Suprapubic skin (tissue), 4 donors: ENCODE data around the gene TTPAL. TPM values are rescaled to one million over a fixed set of nuclear protein-coding genes. Genes with fewer than 3 reads are reported as not detected.
"Not testable (repeated sequence)": the region's sequence is repeated elsewhere in the genome, so short reads cannot be mapped to it uniquely, and the experiment has no call there.

Source experiments
- DNase-seq, 2 donors: peaks; one replicate each; pipeline ENCODE4 v3.0.0-alpha.2; 2019; ENCODE audit warnings: low spot score in 2 of 2
- H3K27ac ChIP-seq: fragments of 200-600 bp; sonication (generic); one replicate; pipeline ENCODE4 v1.5.1; 2019
- H3K27me3 ChIP-seq: fragments of 200-600 bp; sonication (generic); one replicate; pipeline ENCODE4 v1.5.1; 2019
- H3K36me3 ChIP-seq: fragments of 200-600 bp; sonication (generic); one replicate; pipeline ENCODE4 v1.5.1; 2019
- H3K4me1 ChIP-seq: fragments of 200-600 bp; sonication (generic); one replicate; pipeline ENCODE4 v1.5.1; 2019
- H3K4me3 ChIP-seq: fragments of 200-600 bp; sonication (generic); one replicate; pipeline ENCODE4 v1.5.1; 2019; ENCODE audit warnings: mild to moderate bottlenecking
- H3K9me3 ChIP-seq: fragments of 200-600 bp; sonication (generic); one replicate; pipeline ENCODE4 v1.5.1; 2019
- EP300 ChIP-seq: sonication (generic); formaldehyde crosslinking; IDR thresholded peaks from one replicate; pipeline ENCODE4 v1.6.1; 2017; ENCODE audit warnings: antibody characterized with exemption
- POLR2A ChIP-seq, 2 donors: fragments of 450-650 bp; IDR thresholded peaks; one replicate each; pipeline ENCODE4 v1.6.1; 2017; ENCODE audit warnings: antibody characterized with exemption in 2 of 2, mild to moderate bottlenecking in 2 of 2, moderate library complexity in 2 of 2
- POLR2AphosphoS5 ChIP-seq, 3 donors: sonication (generic); formaldehyde crosslinking; IDR thresholded peaks; one replicate each; pipeline ENCODE4 v1.6.1; 2017; ENCODE audit warnings: antibody characterized with exemption in 3 of 3
- WGBS: methylation state at CpG from one replicate; pipeline ENCODE4 v1.1.5; 2018; 5-methylcytosine and 5-hydroxymethylcytosine counted together
- total RNA-seq, 4 donors: library from RNA; depleted of rRNA; stranded (reverse); fragments of >200 nt; gene quantifications; one replicate each; pipeline ENCODE4 v1.1.0, GENCODE V29; 2016
- TF ChIP-seq, protein P1 (sequence below), 2 donors: fragments of 200-600 bp in 1 of 2; fragments of 450-650 bp in 1 of 2; sonication (generic) in 1 of 2; IDR thresholded peaks; one replicate each; pipeline ENCODE4 v1.5.1; 2016 to 2019; ENCODE audit warnings: antibody characterized with exemption in 2 of 2, mild to moderate bottlenecking in 1 of 2, moderate library complexity in 1 of 2

Gene TTPAL
- total RNA-seq, 4 donors from 2014 or later, result 13.6 to 38.5 (median 29.4) TPM

DNA sequence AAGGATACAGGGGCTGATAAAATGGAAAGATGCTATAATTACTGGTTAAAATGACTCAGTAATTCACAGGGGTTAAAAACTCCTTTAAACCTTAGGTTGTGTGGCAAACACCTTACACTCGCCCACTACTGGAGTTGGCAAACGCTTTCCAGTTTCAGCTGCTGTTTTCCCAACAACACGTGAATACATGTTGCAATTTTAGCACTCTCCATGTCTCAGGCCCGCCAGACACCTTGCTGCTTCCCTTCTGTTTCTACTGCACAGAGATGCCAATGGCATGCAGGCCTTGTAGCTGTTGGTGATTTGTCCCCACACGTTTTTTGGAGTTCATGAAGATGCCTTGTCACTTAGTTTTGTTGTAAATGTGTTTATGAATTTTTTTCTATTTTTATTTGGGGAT lies 5.3 kb upstream of the TTPAL start:
- WGBS, result 49% methylated on average over 5 of the region's 5 CpGs
- TF ChIP-seq POLR2A (IDR thresholded peaks at IDR 0.05), result no peak
- TF ChIP-seq POLR2AphosphoS5 (IDR thresholded peaks at IDR 0.05), result no peak
- TF ChIP-seq, protein P1, sequence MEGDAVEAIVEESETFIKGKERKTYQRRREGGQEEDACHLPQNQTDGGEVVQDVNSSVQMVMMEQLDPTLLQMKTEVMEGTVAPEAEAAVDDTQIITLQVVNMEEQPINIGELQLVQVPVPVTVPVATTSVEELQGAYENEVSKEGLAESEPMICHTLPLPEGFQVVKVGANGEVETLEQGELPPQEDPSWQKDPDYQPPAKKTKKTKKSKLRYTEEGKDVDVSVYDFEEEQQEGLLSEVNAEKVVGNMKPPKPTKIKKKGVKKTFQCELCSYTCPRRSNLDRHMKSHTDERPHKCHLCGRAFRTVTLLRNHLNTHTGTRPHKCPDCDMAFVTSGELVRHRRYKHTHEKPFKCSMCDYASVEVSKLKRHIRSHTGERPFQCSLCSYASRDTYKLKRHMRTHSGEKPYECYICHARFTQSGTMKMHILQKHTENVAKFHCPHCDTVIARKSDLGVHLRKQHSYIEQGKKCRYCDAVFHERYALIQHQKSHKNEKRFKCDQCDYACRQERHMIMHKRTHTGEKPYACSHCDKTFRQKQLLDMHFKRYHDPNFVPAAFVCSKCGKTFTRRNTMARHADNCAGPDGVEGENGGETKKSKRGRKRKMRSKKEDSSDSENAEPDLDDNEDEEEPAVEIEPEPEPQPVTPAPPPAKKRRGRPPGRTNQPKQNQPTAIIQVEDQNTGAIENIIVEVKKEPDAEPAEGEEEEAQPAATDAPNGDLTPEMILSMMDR (IDR thresholded peaks at IDR 0.05), result no peak
- TF ChIP-seq EP300, result no peak
- no peaks in the 10 kb centered on the region for H3K9me3 ChIP-seq
- H3K27me3 ChIP-seq, result no peaks in the 10 kb centered on the region
- H3K27ac ChIP-seq, result no peak overlapping the region
- H3K4me3 ChIP-seq, result no peak overlapping the region
- H3K4me1 ChIP-seq, result peaks cover 15% of the 10 kb centered on the region
- no peaks in the 10 kb centered on the region for H3K36me3 ChIP-seq
- no peak for DNase-seq

DNA sequence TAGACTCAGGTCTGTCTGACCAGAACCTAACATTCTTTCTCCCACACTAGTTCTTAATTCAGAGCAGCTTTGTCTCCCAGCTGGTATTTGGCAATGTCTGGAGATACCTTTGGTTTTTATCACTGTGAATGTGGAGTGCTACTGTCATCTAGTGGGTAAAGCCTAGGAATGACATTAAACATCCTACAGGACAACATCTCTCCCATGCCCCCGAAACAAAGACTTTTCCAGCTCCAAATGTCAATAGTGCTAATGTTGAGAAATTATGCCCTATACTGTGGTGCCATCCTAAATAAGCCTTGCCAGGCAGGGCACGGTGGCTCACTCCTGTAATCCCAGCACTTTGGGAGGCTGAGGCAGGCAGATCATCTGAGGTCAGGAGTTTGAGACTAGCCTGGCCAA lies 4.2 kb upstream of the TTPAL start:
- DNase-seq, result no peak
- H3K9me3 ChIP-seq, result no peaks in the 10 kb centered on the region
- H3K27me3 ChIP-seq, result no peaks in the 10 kb centered on the region
- WGBS, result 76% methylated on average over 2 of the region's 2 CpGs
- no peak overlapping the region for H3K4me3 ChIP-seq
- TF ChIP-seq EP300 (no peak), POLR2A (IDR thresholded peaks at IDR 0.05) (no peak), POLR2AphosphoS5 (IDR thresholded peaks at IDR 0.05) (no peak)
- TF ChIP-seq, protein P1 (IDR thresholded peaks at IDR 0.05), result peak; percentile 5 to 20
- H3K27ac ChIP-seq, result no peak overlapping the region
- H3K36me3 ChIP-seq, result no peaks in the 10 kb centered on the region
- H3K4me1 ChIP-seq, result peaks cover 23% of the 10 kb centered on the region

DNA sequence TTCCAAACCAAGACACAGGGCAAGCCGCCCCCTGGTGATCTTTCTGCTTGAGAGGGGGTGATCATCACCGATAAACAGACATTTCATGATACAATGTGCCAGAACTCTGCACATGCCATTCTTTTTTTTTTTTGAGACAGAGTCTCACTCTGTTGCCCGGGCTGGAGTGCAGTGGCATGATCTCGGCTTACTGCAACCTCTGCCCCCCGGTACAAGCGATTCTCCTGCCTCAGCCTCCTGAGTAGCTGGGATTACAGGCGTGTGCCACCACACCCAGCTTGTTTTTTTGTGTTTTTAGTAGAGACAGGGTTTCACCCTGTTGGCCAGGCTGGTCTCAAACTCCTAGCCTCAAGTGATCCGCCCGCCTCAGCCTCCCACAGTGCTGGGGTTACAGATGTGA lies 3.4 kb upstream of the TTPAL start:
- H3K27me3 ChIP-seq, H3K27ac ChIP-seq, H3K4me3 ChIP-seq, H3K36me3 ChIP-seq, DNase-seq, H3K9me3 ChIP-seq: not testable (repeated sequence)
- WGBS, result 87% methylated on average over 9 of the region's 9 CpGs
- H3K4me1 ChIP-seq, result peaks cover 25% of the 10 kb centered on the region

DNA sequence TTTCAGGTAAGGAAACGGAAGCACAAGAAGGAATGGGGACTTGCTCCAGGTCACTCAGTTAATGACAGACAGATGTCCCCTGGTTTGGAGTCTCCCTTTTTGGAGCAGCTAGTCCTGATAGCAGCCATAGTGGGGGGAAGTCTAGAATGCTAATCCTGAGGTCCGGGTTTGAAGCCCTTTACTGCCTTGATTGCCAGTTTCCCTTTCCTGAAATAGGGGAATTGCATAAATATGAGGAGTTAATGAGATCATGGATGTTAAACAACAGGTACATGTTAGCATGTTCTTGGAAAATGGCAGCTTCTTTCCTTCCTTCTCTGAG lies 341 bp upstream of the TTPAL start:
- Histone ChIP-seq H3K27me3 (no peaks in the 10 kb centered on the region), H3K4me1 (peaks cover 27% of the 10 kb centered on the region), H3K27ac (peak overlapping the region; percentile 92), H3K36me3 (peaks cover 6% of the 10 kb centered on the region), H3K9me3 (no peaks in the 10 kb centered on the region), H3K4me3 (peak overlapping the region; percentile 88)
- WGBS, result 9% methylated on average over 2 of the region's 2 CpGs
- DNase-seq, result no peak
- TF ChIP-seq POLR2A (IDR thresholded peaks at IDR 0.05) (no peak), POLR2AphosphoS5 (IDR thresholded peaks at IDR 0.05) (no peak), EP300 (no peak)
- TF ChIP-seq, protein P1 (IDR thresholded peaks at IDR 0.05), result no peak

DNA sequence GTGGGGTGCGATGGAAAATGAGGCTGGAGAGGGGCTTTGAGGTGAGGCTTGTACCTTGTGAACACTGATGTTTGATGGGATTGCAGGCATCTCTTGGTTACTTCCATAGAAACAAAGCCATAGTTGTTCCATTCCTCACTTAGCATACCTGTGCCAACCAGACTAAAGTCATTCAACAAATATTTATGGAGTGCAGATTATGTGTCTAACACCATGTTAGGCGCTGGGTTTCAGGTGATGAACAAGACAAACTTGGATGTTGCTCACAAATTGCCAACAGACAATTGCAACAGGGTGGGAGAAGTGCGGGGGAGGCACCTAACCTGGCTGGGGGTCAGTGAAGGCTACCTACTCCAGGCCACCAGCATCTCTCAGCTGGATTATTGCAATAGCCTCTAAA lies 1.5 kb downstream of the TTPAL start:
- TF ChIP-seq, protein P1 (IDR thresholded peaks at IDR 0.05), result no peak
- TF ChIP-seq POLR2A (IDR thresholded peaks at IDR 0.05) (no peak), EP300 (no peak), POLR2AphosphoS5 (IDR thresholded peaks at IDR 0.05) (no peak)
- peak overlapping the region; percentile 88 for H3K4me3 ChIP-seq
- peaks cover 27% of the 10 kb centered on the region for H3K4me1 ChIP-seq
- WGBS, result 93% methylated on average over 3 of the region's 3 CpGs
- DNase-seq, result no peak
- peaks cover 23% of the 10 kb centered on the region for H3K36me3 ChIP-seq
- H3K27me3 ChIP-seq, result no peaks in the 10 kb centered on the region
- H3K9me3 ChIP-seq, result no peaks in the 10 kb centered on the region
- no peak overlapping the region for H3K27ac ChIP-seq

DNA sequence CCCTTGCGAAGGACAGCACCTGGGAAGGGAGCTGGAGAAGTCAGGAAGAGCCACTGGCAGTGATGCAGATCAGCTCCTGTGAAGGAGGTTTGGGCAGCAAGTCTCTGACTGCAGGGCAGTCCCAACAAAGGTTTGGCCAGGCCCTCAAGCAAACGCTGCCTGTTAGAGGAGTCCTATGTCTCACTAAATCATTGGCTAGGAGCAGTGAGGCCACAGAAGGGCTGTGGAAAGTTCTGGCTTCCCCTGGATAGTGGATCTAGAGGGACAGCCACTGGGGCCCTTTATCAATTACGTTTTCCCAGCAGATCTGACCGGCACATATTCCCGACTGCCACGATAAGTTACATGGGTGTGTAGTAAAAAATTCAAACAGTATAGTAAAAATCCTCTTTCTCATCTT lies 2.5 kb downstream of the TTPAL start:
- H3K4me1 ChIP-seq, result peaks cover 27% of the 10 kb centered on the region
- H3K27ac ChIP-seq, result no peak overlapping the region
- WGBS, result 74% methylated on average over 6 of the region's 6 CpGs
- H3K9me3 ChIP-seq, result no peaks in the 10 kb centered on the region
- no peak overlapping the region for H3K4me3 ChIP-seq
- H3K36me3 ChIP-seq, result peaks cover 30% of the 10 kb centered on the region
- no peaks in the 10 kb centered on the region for H3K27me3 ChIP-seq
- no peak for DNase-seq
- TF ChIP-seq POLR2AphosphoS5 (IDR thresholded peaks at IDR 0.05), result no peak
- TF ChIP-seq, protein P1 (IDR thresholded peaks at IDR 0.05), result no peak
- TF ChIP-seq POLR2A (IDR thresholded peaks at IDR 0.05), result no peak
- TF ChIP-seq EP300, result no peak
